ENCODE results near the gene DHX8.

Gene DHX8

DNA sequence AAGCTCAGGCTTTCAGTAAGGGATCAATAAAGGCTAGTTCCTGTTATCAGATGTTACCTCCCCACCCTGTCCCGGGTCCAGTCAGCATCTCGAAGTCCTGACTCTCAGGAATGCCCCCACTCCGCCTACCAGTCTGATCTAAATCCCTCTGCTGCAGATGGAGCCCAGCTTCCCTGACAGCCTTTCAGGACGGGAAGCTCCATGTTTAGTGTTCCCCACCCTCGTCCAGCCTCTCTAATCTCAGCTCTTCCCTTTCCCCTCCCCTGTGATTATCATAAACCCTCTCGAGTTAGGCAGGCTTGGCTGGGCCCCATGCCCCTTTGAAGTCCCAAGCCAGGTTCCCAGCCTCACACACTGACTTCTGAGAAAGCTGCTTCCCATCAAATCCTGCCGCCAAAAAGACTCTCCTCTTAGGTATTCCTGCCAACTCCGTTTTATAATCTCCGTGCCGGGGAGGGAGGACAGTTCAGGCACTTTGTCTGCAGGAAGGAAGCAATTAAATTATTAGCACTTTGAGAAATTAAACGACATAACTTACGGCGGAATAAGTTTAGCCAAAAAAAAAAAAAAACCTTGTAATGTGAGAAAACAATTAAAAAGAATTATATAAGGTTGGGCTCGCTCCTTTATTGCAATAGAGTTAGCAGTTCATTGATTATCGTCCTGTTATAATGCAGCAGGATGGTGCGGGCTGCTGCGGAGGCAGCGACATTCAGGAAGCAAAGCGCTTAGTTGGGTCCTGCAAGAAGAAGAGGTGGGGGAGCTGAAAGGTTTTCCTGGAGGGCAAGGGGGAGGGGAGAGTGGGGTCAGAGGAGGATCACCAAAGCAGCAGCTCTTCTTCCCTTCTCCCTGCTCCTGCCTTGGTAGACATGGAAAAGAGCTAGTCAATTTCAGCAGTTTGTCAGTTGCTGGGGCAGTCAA is 79.2 kb downstream of the DHX8 start:
- H3K4me3 ChIP-seq (ENCODE audit: low read length), result no peak overlapping the region
- no peak for DNase-seq (ENCODE audit: low read depth, low spot score)

DNA sequence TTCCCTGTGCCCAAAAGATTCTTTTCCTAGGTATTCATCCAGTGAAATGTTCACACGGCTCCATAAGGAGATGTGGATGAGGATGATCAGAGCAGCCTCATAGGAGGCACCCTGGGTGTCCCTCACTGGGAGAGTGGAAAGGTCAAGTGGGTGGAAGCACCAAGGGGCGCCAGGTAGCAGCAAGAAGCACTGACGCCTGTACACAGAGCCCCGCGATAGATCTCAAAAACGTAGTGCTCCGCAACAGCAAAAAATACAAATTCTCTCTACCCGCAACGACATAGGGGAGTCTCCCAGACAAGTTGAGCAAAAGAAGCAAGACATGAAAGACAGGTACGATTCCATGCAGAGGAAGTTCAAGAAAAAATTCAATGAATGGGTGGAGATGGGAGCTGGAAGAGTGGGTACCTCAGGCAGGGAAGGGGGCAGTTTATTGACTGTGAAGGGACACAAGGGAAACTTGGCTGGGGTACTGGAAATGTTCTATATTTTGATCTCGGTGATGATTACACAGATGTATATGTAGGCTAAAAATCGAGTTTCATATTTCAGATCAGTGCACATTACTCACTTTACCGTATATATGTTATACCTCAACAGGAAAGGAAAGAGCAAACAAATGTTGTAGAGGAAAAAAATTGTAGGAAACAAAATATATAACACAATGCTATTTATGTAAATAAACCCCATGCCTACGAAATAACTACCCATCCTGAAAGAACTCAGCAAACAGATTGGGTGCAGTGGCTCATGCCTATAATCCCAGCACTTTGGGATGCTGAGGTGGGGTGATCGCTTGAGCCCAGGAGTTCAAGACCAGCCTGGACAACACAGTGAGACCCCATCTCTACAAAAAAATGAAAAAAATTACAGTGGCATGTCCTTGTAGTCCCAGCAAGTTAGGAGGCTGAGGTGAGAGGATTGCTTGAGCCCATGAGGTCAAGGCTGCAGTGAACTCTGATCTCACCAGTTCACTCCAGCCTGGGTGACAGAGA is 80.1 kb downstream of the DHX8 start:
- H3K4me3 ChIP-seq (ENCODE audit: low read length), result no peak overlapping the region
- no peak for DNase-seq (ENCODE audit: low read depth, low spot score)

DNA sequence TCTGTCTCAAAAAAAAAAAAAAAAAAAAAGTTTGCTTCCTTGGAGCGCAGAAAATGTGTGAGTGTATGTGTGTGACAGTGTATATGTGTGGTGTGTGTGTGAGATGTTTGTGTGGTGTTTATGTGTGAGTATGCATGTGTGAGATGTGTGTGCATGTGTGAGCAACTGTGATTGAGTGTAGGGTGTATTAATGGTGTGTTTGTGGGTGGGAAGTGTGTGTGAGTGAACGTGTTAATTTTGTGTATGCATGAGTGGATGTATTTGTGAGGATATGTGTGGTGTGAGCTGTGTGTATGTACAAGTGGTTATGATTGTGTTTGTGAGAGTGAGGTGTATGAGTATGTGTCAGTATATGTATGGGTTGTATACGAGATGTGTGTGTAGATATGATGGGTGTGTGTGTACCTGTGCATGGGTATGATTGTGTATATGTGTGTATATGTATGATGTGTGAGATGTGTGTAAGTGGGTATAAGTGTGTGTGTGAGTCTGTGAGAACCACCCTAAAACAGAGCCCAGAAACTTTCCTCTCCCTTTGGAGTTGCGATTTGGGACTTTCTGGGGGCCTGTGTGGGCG is 84.8 kb downstream of the DHX8 start:
- no peak overlapping the region for H3K4me3 ChIP-seq (ENCODE audit: low read length)
- no peak for DNase-seq (ENCODE audit: low read depth, low spot score)

DNA sequence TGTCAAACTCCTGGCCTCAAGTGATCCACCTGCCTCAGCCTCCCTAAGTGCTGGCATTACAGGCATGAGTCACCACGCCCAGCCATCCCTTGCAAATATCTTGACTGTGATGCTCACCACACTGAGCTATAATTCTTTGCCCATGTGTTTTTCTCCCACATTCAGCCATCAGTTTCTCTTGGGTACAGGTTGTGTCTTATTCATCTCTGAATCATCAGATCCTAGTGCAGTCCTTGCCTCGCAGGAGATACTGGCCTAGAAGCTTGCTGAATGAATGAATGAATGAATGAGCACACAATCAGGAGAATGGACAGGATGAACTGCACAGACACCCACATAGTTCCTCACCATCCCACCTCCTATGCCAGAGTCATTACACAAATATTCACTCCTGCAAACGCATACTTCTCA is 86.7 kb downstream of the DHX8 start:
- H3K4me3 ChIP-seq (ENCODE audit: low read length), result no peak overlapping the region
- no peak for DNase-seq (ENCODE audit: low read depth, low spot score)

DNA sequence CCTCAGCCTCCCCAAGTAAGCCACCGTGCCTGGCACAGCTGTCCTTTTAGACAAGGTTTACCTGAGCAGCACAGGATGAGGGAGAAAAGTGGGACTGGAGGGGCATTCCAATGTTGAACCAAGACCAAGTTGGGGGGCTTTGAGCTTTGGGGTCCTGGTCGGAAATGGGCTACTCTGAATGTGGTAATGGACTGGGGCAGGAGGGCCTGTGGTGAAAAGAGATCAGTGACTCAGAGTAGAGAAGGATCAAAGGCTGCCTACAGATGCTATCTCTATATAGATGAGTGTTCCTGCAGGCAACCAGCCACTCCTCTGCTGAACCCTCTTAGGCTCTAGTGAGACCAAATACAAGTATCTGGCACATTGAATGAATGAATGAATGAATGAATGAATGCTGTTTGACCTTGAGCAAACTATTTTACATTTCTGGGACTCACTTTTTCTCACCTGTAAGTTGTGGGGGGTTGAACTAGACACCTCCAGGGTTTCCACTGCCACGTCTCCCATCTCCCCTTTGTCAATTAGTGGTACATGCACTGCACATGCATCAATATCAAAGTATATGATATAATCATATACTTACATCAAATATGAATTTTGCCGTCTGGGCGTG is 88.7 kb downstream of the DHX8 start:
- DNase-seq (ENCODE audit: low read depth, low spot score), result no peak
- H3K4me3 ChIP-seq (ENCODE audit: low read length), result no peak overlapping the region

DNA sequence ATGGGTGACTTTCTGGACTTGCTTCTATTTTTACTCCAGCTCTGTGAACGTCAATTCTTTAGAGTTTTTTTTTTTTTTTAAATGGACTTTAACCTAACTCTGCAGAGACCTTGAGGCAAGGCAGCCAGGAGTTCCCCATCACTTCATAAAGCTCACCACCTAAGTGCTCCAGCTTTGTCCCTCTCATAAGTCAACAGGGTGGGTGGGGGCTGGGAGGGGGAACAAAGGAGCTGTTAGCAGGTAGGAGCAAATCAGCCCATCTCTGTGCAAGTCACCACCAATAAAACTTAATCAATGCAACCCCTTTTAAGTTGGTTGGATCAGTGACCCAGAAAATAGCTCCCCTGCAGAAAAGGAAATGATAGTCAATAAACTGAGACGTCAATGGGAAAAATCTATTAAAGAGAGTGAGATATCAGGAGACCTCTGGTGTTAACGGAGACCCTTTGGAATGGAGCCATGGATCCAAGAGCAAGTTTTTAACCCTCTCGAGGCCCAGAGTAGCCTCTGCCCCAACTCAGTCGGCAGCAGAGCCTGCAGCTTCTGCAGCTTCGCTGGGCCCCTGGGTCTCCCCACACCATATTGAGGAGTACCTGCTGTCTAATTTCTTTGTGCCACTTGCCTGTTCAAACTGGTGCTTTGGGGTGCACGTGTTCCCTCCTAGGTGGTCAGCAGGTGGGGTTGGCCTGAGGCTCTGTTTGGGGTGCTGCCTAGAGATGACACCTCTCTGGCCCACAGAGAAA is 90.0 kb downstream of the DHX8 start:
- H3K4me3 ChIP-seq (ENCODE audit: low read length), result no peak overlapping the region
- DNase-seq (ENCODE audit: low read depth, low spot score), result no peak

DNA sequence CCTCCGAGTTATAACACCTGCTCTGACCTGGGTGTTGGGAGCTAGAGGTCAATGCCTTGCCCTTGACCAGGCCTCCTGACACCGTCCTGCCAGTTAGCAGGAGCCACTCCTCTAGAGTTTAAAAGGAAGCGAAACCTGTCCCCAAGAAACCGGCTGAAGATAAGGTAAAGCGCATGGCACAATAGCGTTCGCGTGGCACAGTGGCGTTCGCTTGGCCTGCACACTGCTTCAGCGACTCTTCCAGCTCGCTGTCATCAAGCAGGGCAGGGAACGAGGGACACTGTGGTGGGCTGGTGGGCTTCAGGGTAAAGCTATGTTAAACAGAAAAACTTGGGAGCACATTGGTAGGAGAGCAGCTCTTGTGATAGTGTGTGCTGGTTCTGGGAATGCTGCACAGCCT is 90.6 kb downstream of the DHX8 start:
- no peak overlapping the region for H3K4me3 ChIP-seq (ENCODE audit: low read length)
- no peak for DNase-seq (ENCODE audit: low read depth, low spot score)

DNA sequence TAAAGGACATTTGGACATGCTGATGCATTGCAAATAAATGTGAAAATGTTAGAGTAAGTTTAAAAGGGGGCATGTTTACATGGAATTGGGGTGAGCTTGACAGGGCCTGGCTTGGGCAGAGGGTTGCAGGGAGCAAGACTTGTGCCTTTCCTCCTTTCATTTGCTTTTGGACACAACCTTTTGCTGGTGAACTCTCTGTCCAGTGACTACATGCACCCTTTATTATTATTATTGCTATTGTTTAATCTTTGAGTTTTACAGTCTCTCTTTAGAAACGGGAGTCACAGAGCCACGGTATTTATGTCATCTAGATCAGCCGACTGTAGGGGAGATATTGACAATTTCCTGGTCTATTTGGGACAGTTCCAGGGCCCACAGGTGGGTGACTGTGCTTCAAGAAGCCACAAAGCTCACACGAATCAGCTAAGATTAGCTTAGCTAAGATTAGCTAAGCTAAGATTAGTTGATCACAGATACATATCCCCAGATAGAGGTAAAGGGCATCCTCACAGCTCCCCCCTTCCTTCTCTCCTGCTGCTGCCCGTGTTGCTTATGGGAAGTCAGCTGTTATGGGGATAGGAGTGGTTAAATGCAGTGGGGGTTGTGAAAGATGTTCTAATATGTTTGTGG is 91.2 kb downstream of the DHX8 start:
- no peak for DNase-seq (ENCODE audit: low read depth, low spot score)

More for the DNA sequence above, 91.2 kb downstream of the DHX8 start:
- no peak overlapping the region for H3K4me3 ChIP-seq (ENCODE audit: low read length)

Measured in Jurkat, Clone E6-1 (cell line).